Amygdala (tissue), 56 donors: ENCODE measurements around the gene CTBP2.
"Not testable (repeated sequence)": the region's sequence is repeated elsewhere in the genome, so short reads cannot be mapped to it uniquely, and the experiment has no call there.

Source experiments
- DNase-seq, 56 donors: peaks; one replicate each; lab custom pipeline; 2025; lab: John Stamatoyannopoulos, UW

Gene CTBP2

DNA sequence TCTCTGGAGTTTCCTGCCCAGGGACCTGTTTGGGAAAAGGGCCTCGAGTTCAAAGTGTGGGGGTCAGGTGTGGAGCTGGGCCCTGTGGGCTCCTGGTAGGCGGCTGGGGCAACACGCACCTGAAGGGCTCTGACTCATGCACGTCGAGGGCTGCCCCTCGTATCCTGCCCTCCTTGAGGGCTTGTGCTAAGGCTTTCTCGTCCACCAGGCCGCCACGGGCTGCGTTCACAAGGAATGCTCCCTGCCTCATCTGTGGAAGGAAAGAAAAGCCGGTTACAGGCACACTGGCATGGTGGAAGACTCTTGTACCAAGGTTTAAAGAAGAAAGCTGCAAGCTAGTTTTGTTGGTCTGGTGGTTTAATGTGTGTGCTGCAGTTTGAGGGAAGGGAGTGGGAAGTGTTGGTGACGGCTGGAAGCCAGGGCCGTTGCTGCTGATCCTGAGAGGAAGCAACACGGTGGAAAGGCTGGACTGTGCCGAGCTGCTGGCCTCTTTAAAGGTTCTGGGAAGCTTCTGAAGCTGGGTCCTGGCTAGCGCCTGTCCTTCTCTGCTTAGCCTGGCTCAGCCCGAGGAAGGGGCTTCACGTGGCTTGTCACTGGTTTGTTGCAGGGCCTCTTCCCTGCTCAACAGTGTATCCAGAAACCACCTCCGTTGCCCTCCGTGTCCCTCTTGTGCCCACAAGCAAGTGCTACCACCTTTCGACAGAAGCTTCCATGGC, 166.5 kb downstream of the CTBP2 start:
- DNase-seq, result no peak

DNA sequence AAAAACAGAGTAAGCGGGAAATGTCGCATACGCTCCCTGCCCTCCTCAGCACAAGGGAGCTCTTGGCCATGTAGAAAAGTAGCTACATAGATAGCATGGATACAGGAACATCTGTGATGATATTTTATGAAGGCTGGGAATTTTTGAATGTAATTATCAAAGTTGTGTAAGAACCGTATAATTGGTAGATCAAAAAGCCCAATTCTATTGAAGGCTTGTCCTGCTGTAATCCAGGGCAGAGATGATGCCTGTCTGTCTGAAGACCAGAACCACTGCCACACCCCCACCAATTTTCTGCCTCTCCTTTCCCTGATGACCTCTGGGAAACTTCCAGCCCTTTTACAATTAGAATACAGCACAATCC, 167.0 kb downstream of the CTBP2 start:
- DNase-seq, result no peak

DNA sequence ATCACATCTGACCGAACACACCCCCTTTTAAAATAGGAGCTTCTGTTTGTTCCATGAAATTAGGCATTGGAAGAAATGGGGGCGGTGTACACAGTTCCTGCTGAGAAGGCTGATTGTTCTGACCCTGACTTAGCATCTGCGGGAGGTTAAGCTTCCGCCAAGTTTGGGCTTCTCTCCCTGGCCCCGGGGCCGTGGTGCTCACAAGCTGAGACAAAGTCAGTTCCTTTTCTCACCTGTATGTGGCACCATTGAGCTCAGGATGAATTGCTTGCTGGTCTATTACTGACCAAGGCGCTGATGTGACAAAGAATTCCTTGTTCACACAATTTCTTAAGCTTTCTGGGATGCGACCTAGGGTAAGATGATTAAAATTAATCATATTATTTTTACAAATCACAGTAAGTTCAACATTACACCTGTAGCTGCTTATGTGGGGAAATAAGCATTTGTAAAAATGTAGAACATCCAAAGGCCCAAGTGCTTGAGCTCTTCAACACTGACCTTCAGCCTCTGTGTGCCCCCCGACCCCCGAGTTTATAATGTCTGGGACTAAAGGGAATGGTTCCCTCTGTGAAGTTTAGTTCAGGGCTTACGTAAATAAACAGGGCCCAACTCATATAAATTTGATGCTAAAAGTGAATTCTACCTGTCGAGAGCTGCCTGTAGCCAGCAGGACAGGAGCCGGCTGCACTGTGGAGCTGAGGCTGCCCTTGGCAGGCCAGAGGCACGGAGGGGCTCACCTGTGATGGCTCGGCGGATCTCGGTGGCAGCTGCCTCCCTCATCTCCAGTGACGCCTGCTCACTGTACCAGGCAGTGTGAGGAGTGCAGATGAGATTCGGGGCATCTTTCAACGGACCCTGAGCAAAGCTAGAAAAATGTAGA, 167.7 kb downstream of the CTBP2 start:
- DNase-seq, result peak in 44 of 56 donors; percentile 26 to 88 (median 62)

DNA sequence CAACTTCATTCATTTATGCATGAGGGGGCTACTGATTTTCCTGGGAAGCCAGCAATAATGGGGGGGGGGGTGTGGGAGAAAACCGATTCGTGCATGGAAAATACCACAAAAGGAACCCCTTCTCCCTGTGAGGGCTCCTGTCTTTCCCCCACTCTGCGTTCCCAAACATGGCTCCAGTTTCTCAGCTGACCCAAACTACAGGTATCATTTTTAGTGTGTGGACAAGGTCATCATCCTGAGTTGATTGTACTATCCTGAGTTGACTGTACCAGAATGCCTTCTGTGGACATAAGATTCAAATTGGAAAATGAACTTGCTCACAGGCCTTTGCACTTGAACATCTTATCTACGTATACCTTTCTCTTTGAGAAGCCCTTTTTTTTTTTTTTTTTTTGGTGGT, 168.5 kb downstream of the CTBP2 start:
- no peak for DNase-seq

DNA sequence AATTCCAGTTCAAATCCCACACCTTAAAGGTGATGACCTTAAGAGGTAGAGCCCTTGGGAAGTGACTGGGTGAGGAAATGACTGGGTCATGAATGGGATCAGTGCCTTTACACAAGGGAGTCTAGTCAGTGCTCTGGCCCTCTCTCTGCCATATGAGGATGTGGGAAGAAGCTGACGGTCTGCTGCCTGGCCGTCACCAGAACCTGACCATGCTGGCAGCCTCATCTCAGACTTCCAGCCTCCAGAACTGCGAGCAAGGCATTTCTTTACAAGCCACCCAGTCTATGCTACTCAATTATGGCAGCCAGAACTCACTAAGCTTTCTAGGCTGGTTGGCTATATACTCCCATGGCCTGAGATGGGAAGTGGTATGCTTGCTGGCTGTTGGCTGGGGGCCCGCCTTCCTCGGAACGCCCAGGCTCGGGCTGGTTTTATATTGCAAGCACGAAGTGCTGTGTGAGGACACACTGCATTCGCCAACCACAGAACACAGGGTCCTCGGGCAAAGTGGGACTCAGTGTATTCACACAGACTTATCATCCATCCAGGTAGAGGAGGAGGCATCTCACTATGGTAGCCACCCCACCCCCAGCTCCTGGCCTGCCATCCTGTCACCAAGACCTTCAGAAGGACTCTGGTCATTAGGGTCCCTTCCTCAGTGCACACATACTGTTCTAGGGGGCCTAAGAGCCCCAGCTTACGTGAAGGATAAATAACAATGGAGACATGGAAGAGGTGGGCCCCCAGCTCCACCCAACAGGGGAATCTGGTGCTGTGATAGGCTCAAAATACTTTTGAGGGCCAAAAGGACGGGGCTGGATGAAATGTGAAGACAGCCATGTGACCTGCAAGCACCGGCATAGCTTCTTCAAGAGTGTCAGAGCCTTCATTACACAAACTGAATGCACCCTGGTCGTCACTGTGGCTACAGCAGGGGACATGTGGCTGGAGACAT, 169.4 kb downstream of the CTBP2 start:
- DNase-seq, result no peak

DNA sequence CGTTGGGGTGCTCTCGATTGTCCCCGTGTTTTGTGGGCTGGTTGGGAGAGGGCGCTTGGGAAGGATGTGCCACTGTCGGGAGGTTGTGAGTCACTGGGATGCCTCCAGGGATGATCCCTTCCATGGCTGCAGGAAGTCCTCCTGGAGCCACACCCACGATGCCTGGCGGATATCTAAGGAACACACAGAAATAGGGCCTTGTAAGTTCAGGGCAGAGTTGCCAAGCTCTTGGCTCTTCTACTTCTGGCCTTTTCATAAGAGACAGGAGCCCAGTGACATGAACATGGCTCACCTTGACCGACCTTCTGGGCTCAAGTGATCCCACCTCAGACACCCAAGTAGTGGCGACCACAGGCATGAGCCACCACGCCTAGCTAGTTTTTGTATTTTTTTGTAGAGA, 170.8 kb downstream of the CTBP2 start:
- DNase-seq, result no peak

DNA sequence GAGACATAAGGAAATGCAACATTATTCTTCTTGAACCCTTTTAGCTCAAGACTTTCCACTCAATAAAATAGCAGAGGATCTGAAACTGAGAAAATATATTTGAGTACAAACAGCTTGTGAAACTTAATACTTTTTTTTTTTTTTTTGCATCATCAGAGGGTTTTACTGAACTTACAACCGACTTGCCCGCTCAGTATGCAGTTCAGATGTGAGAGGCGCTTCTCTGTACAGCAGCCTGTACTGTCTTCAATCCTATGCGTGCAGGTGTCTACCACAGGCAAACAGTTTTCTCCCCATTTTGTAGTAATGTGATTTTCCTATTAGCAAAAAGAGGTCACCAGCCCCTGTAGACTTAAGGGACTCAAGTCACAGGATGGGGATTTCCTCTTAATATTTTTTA, 171.6 kb downstream of the CTBP2 start:
- DNase-seq, result not testable (repeated sequence)

DNA sequence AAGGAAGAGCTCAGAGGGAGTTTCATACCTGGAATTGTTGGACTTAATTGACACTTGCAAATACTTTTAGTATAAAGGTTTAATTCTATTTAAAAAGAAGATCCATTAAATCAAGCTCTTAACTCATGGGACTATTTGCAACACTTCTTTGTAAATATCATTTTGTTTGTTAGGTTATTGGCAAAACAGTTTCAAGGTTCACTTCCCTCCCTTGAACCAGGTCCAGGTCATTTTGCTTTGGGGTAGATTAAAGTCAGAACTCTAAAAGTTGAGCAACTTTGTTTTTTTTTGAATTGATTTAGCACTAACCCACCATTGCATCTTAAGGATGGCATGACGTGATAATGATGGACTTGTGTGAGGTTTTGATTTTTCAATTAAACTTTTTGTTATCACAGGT, 172.6 kb downstream of the CTBP2 start:
- no peak for DNase-seq

DNA sequence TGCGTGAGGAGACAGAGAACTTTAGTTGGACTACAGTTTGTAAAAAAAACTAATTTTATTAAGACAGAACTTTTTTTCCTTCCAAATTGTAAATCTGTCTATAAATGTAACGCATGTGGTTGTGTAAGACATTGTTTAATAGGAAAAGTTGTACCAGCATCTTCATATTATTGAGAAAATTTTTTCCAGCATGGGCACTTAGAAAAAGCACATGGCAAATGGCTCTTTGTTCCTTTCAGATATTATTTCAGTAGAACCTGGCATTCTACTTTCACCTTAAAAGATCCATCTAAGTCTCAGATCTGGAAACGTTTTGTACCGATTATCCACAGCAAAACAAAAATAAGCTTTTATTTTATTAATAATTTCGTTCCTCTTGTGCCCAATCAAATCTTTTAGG, 175.2 kb downstream of the CTBP2 start:
- no peak for DNase-seq

DNA sequence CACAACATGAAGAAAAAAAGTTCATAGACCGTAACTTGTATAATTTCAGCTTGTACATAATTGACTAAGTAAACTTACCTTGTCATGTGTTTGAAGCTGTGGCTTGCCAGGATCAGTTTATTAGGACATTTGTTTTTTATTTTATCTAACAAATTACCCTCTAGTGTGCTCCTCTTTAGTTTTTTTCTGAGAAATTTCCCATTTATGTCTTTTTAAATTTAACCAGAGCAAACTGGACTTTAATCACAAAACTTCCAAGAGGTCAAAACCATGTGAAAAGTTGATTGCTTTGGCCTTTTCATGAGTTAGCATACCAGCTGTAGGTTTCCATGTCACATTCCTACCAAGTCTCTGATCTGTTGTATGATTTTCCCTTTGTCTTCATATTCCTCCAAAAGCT, 176.0 kb downstream of the CTBP2 start:
- no peak for DNase-seq

DNA sequence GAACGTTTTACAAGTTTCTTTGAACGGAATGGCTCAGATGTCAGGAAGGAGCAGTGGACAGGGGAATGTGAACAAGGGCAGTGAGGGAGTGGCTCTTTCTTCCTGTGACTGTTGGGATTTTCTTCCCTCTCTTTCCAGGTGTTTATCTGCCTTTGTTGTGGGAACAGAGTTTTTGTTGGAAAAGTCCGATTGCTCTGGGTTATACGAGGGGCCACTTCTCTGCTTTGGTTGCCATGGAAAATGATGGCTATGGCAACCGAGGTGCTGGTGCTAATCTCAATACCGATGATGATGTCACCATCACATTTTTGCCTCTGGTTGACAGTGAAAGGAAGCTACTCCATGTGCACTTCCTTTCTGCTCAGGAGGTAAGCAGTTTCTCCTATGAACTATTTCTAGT, 177.0 kb downstream of the CTBP2 start:
- no peak for DNase-seq

DNA sequence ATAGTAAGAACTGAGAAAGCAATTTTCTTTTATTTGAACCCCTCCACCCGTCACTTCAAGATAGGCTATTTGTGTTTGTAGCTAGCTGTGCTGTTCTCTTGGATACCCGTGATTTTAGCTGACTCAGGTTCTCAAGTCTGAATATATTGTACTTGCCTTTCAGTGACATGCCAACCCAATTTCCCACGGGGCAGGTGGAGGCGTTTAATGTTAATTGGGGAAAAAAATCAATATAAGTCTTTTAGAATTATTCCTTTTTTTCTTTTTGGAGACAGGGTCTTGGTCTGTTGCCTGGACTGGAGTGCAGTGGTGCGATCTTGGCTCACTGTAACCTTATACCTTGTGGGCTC, 182.0 kb downstream of the CTBP2 start:
- DNase-seq, result no peak

DNA sequence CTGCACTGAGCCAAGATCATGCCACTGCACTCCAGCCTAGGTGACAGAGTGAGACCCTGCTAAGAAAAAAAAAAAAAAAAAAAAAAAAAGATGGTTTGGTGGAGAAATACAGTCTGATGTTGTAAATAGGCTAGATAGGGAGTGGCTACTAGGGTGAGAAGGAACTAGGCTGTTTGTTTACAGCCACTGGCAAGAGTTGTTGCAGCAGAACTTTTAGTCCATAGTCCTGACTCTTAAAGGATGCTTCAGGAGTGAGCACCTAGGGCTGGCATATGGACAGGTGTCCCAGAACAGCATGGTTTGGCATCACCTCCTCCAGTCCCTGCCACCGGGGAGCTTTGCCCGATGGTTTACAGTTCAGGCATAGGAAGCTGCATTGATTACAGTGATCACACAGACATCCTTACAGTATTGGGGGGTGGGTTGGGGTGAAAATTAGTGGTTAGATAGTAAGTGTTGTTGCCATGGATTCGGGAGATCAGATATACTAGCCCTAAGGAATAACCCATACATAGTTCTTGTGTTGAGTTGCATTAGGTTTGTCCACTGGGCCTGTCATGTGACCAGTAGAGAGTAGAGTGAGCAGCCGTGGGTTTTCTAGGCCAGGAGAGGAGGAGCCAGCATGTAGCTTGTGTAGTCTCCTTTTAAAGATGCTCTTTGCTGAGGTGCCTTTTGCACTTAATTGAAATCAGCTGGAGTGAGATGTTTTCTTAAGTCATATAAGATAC, 182.6 kb downstream of the CTBP2 start:
- peak in 1 of 56 donors; percentile 28 for DNase-seq

DNA sequence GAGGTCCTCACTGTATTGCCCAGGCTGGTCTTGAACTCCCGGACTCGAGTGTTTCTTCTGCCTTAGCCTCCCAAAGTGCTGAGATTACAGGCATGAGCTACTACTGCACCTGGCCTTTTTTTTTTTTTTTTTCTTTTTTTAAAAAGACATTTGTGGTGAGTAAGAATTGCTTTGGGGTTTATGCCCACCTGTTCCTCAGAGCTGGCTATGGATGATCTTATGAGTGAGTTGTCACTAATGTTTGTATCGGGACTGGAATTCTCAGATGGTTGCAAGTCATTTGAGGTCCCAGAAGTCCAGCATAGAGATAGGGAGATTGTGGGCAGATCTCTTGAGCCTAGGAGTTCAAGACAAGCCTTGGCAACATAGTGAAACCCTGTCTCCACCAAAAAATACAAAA, 183.2 kb downstream of the CTBP2 start:
- DNase-seq, result no peak

DNA sequence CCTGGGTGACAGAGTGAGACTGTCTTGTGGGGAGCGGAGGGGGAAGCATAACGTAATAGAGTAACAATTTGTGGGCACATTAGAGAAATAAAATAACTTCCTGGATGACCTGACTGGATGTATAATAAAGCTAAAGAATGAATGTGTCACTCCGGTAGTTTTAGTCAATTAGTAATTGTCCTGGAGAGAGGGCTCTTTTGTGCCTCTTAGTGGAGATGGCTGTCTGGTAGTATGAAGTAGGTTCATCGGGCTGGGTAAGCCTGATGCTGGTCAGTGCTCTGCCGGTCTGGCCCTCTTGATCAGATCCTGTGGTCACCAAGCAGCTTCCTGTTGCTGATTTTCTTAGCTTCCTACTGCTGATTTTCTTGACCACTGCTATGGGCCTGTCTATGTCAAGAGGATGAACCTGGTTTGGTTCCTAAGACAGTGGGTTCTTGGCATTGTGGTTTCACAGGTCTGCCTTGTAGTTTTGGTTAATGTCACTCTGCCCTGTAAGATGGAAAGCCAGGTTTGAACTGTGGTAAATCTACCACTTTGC, 184.3 kb downstream of the CTBP2 start:
- DNase-seq, result peak in 1 of 56 donors; percentile 20

DNA sequence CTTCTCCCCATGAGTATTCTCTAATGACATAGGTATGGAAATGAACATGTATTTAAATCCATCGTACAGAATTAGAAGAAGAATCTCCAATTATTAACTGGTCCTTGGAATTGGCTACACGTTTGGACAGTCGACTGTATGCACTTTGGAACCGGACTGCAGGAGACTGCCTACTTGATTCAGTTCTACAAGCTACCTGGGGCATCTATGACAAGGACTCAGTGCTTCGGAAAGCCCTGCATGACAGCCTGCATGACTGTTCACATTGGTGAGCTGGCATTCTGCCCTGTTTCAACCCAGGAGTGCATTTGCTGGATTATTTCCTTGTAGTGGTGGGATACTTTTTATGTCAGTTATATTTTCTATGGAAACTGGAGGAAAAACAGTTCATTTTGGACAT, 186.2 kb downstream of the CTBP2 start:
- DNase-seq, result no peak

DNA sequence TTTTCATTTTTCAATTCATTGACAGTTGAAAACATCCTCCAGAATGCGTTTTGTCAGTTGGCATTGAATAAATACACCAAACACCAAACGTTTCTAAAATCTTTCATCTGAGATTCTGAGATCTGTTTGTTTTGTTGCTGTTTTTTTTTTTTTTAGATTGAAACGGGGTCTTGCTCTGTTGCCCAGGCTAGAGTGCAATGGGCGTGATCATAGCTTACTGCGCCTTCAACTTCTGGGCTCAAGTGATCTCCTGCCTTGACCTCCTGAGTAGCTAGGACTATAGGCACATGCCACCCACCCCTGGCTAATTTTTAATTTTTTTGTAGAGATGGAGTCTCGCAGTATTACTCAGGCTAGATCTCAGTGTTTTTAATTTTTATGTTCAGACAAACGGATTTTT, 187.7 kb downstream of the CTBP2 start:
- no peak for DNase-seq

DNA sequence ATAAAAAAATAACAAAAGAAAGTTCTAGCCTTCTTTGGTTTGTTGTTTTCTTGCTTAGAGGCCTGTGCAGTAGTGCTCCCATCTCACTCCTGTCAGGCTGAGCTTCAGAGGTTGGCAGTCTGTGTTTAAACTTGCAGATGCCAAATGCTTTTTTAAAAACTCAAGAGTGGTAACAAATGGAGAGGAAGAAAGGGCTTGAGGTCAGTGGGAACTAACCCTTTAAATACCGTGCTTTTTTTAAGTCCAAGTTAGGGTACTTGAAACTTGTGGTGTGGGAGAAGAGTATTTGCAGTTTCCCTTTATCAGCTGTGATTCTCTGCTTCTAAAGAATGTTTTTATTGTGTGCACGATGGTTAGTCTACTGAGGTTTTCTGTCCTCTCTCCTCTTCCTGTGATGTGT, 189.1 kb downstream of the CTBP2 start:
- DNase-seq, result peak in 2 of 56 donors; percentile 25 to 26

DNA sequence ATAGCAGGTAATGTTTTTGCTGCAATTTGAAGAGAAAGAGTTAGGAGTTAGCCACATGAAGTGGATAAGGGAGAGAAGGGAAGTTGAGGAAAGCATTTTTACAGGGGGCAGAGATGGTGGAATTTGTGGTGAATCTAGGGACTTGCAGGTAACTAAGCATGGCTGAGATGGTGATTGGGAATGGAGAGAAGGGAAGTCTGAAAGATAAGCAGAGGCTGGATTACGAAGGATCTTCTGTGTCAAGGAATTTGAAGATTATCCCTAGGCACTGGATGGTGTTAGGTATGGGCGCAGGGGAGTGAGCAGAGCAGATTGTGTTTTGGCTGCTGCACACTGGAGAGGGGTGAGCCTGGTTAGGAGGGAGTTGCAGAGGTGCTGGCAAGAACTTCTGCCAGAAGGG, 193.1 kb downstream of the CTBP2 start:
- no peak for DNase-seq

DNA sequence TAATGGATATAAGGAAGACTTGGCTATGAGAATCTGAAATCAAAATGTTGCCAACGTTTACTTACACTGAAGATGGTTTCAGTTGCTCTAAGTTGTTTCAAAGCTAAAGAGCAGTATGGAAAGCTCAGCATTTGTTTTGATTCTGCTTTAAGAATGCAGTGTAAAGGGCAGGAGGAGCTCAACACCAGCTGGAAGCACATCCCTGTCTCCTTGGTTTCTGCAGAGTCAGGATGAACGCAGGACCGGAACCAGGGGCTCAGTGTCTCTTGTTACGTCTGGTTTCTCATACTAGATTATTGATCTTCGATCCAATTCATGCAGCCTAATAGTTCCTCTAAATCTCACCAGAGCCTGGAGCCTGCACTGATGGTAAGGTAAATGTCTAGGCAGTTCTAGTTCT, 194.4 kb downstream of the CTBP2 start:
- no peak for DNase-seq
